Kidney tubule cell (primary cell): ENCODE data around the gene FAM181B.

Source experiments
- DNase-seq: peaks from one replicate; pipeline ENCODE4 v3.0.0-alpha.2; 2018; ENCODE audit warnings: low spot score

The FAM181B gene

DNA sequence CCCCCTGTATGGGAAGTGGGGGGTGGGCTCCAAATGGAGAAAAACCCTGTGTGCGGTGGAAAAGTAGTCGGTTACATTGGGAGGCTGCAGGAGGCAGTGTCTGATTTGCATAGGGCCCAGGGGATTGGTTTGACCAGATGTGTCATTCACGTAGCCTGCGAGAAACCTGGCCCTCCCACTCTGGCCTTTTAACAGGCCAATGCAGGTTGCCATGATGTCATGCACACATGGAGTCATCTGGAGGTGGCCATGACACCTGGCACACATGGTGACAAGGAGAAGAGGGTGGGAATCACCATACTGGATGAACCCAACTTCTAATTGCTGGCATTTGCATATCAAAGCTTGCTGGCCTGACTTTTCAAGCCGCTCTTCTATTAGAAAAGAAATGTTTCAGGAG lies 50.6 kb downstream of the FAM181B start:
- DNase-seq, result no peak

DNA sequence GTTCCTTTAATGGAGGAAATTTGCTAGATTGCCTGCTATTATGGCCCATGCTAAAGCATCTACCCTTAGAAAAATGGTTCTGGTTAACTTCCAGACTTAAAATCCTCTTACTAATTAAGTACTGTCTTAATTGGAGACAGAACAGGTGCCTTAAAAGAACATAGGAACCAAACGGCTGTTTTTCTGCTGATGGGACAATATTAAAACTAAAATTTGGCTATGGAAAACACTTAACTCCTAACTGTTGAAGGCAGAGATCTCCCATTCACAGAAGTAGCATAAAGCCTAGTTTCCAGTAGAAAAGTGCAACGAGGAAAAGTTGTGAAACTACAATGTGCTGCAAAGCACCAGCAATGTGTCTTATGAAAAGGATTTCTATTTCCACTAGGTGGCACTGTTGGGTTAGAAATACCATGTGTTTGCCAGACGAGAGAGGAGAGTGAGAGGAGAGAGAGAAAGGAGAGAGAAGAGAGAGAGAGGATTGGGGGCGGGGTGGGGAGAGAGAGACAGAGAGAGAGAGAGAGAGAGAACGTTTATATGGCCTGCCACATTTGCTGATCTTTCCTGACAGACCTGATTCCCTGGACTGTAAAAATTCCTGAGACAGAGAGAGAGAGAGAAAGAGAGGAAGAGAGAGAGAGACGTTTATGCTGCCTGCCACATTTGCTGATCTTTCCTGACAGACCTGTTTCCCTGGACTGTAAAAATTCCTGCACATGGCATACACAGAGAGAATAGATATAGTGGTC lies 51.5 kb downstream of the FAM181B start:
- DNase-seq, result peak; percentile 72

DNA sequence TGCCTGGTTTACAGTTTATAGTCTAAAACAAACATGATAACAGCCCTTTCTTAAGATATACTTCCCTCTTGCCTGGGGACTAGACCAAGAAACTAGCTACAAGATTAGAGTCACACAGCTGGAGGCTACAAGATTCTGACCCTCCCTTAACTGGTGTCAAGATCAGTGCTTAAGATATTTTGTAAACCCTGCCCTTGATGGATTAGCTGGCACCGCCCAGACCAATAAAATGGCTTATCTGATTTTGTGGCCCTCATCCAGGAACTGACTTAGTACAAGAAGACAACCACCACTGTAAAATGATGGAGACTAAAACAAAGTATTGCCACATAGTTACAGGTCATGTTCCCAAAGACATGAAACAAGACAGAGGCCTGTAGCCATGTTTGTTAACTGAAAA lies 53.4 kb downstream of the FAM181B start:
- no peak for DNase-seq
